Gastroesophageal sphincter (tissue), 4 donors: ENCODE data around the gene PSMC3. TPM values are rescaled to one million over a fixed set of nuclear protein-coding genes. Genes with fewer than 3 reads are reported as not detected.
A peak's percentile ranks its signal among the peaks of the same experiment; 100 is the strongest.

ENCODE experiments used
- ATAC-seq: fragments of 150-250 bp; one replicate; pipeline ENCODE4 v1.9.1; 2016; ENCODE audit warnings: mild to moderate bottlenecking, moderate library complexity
- H3K27ac ChIP-seq, 4 donors: fragments of 200-600 bp; sonication (generic) in 3 of 4; 1 replicate in 3 of 4; 2 replicates in 1 of 4; pipeline ENCODE4 v1.5.1; 2016 to 2019
- H3K27me3 ChIP-seq: fragments of 200-600 bp; sonication (generic); one replicate; pipeline ENCODE4 v1.5.1; 2019
- H3K36me3 ChIP-seq, 2 donors: fragments of 200-600 bp; sonication (generic); one replicate each; pipeline ENCODE4 v1.5.1; 2019; ENCODE audit warnings: control low read depth in 1 of 2
- H3K4me1 ChIP-seq, 3 donors: fragments of 200-600 bp; sonication (generic); 1 replicate in 2 of 3; 2 replicates in 1 of 3; pipeline ENCODE4 v1.5.1; 2016 to 2019; ENCODE audit warnings: control low read depth in 2 of 3
- H3K4me3 ChIP-seq, 2 donors: fragments of 200-600 bp; sonication (generic); one replicate each; pipeline ENCODE4 v1.5.1; 2019; ENCODE audit warnings: mild to moderate bottlenecking in 1 of 2, moderate library complexity in 1 of 2
- H3K9me3 ChIP-seq, 3 donors: fragments of 200-600 bp; sonication (generic); one replicate each; pipeline ENCODE4 v1.5.1; 2017 to 2019; ENCODE audit warnings: control low read depth in 2 of 3
- EP300 ChIP-seq: sonication (generic); formaldehyde crosslinking; IDR thresholded peaks from one replicate; pipeline ENCODE4 v1.6.1; 2017; ENCODE audit warnings: antibody characterized with exemption, mild to moderate bottlenecking
- POLR2A ChIP-seq, 2 donors: fragments of 450-650 bp; IDR thresholded peaks; one replicate each; pipeline ENCODE4 v1.6.1; 2017; ENCODE audit warnings: antibody characterized with exemption in 2 of 2, mild to moderate bottlenecking in 2 of 2, moderate library complexity in 1 of 2
- POLR2AphosphoS5 ChIP-seq: sonication (generic); formaldehyde crosslinking; IDR thresholded peaks from one replicate; pipeline ENCODE4 v1.6.1; 2017; ENCODE audit warnings: antibody characterized with exemption
- WGBS, 2 donors: methylation state at CpG; one replicate each; pipeline ENCODE4 v1.1.5; 2018; ENCODE audit warnings: low coverage in 1 of 2; 5-methylcytosine and 5-hydroxymethylcytosine counted together
- total RNA-seq, 4 donors: library from RNA; depleted of rRNA; stranded (reverse); fragments of >200 nt; gene quantifications; one replicate each; pipeline ENCODE4 v1.1.0, GENCODE V29; 2016
- TF ChIP-seq, protein P1 (sequence below), 4 experiments: fragments of 200-600 bp in 2 of 4; fragments of 450-650 bp in 2 of 4; sonication (generic) in 1 of 4; IDR thresholded peaks; one replicate each; pipeline ENCODE4 v1.5.1; 2017 to 2019; ENCODE audit warnings: antibody characterized with exemption in 4 of 4, mild to moderate bottlenecking in 2 of 4, moderate library complexity in 2 of 4

PSMC3 gene
- total RNA-seq, 4 donors from 2014 or later, result 169 to 194 (median 179) TPM

DNA sequence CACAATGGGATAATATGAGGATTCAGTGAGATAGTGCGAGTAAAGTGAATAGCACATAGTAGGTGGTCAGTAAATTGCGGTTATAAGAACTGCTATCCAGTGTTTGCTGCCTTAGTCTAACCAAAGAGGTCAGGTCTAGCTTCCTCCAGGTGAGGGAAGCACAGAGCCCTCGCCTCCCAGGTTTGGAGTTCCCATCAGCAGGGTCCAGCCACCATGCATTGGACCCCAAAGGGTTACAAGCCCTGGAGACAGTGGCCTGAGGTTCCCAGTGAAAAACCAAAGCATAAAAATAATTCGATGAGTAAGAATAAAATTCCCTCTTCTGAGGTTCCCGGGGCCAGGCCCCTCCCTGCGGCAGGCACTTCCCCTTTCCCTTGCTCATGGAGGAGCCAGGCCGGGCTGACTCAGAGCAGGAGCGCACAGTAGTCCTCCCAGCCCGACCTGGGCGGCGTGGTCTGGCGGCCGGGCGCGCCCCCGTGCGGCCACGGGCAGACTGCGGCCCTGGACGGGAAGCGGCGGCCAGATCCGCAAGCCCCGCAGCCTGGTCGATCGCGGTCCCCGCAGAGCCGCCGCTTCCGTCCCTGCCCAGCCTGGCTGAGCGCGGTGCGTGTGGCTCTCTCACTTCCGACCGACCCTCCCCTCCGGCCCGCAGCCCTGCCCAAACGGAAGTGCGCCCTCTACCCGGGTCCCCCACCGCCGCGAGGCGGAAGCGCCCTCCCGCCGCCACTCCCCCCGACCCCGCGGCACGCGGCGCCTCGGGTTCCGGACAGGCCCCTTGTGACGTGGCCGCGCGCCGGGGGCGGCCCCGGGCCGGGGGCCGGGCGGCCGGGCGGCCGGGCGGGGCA, 18.3 kb downstream of the PSMC3 start, which contains the start of gene SLC39A13:
SLC39A13 (plus strand) TSS at position 845 of the 845 bp plus-strand sequence. CDS start 1,505 bp downstream, outside the sequence.
- ATAC-seq, result peak; percentile 93
- Histone ChIP-seq H3K27me3 (no peaks in the 10 kb centered on the region), H3K4me3 (peak within 1 kb of the TSS; percentile 73 to 89), H3K9me3 (no peaks in the 10 kb centered on the region), H3K27ac (peak within 1 kb of the TSS; percentile 85 to 96 (median 94)), H3K4me1 (peaks cover 0 to 52% (median 27%) of the 10 kb centered on the region in 3 donors), H3K36me3 (peaks cover 0 to 29% of the 10 kb centered on the region in 2 donors)
- peak; percentile 90 for TF ChIP-seq POLR2AphosphoS5
- no peak for TF ChIP-seq EP300
- TF ChIP-seq POLR2A (IDR thresholded peaks at IDR 0.05), result peak; percentile 92 to 97
- TF ChIP-seq, protein P1, sequence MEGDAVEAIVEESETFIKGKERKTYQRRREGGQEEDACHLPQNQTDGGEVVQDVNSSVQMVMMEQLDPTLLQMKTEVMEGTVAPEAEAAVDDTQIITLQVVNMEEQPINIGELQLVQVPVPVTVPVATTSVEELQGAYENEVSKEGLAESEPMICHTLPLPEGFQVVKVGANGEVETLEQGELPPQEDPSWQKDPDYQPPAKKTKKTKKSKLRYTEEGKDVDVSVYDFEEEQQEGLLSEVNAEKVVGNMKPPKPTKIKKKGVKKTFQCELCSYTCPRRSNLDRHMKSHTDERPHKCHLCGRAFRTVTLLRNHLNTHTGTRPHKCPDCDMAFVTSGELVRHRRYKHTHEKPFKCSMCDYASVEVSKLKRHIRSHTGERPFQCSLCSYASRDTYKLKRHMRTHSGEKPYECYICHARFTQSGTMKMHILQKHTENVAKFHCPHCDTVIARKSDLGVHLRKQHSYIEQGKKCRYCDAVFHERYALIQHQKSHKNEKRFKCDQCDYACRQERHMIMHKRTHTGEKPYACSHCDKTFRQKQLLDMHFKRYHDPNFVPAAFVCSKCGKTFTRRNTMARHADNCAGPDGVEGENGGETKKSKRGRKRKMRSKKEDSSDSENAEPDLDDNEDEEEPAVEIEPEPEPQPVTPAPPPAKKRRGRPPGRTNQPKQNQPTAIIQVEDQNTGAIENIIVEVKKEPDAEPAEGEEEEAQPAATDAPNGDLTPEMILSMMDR (IDR thresholded peaks at IDR 0.05), result peak in 3 of 4 experiments; percentile 92 to 95 (median 94)
- WGBS, 2 donors, result 0% methylated on average over 1 to 2 of the region's 70 CpGs

DNA sequence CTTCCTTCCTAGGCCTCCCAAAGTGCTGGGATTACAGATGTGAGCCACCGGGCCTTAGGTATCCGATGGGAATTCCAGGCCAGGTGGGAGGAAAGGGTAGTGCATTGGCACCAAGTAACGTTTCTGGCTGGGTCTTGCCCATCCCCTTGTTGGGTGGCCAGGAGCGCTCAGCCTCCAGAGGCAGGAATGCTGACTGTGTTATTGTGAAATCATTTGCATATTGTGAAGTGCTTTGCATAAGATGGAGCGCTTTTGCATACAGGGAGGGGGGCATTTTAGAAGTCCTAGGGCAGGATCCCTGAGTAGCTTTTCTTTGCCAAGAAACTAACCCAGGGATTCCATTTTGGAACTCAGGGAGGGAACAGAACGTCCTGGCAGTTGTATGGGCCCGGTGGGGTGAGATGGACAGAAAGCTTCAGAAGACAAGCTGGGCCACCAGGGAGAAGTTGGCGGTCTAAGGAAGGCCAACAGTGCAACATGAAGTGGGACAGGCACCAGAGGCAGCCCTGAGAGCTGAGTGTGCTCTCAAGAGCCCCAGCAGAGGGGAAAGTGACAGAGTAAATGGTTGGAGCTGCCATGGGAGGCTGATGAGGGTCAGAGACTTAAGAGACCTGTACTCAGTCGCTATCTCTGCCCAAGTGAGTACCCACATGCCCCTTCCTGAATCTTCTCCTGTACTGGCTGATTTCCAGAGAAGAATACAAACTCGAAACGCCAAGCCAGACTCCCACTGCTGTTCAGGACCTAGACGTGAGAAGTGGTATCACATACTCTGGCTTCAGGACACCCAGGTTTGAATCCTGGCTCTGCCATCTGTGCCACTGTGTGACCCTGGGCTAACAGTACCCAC, 19.1 kb downstream of the PSMC3 start:
- H3K4me1 ChIP-seq, result peaks cover 0 to 47% (median 27%) of the 10 kb centered on the region in 3 donors
- TF ChIP-seq POLR2A (IDR thresholded peaks at IDR 0.05), result no peak
- TF ChIP-seq, protein P1 (IDR thresholded peaks at IDR 0.05), result peak in 2 of 4 experiments; percentile 19 to 21
- TF ChIP-seq EP300, result no peak
- TF ChIP-seq POLR2AphosphoS5, result peak; percentile 47
- WGBS, 2 donors, result 51% methylated on average over 8 of the region's 12 CpGs; no CpG with 5 or more reads in 1 of the 2 donors
- peak overlapping the region; percentile 41 to 89 for H3K4me3 ChIP-seq
- H3K27ac ChIP-seq, result peak overlapping the region; percentile 85 to 96 (median 94)
- no peak for ATAC-seq
- no peaks in the 10 kb centered on the region for H3K27me3 ChIP-seq
- H3K36me3 ChIP-seq, result peaks cover 0 to 22% of the 10 kb centered on the region in 2 donors
- no peaks in the 10 kb centered on the region for H3K9me3 ChIP-seq

DNA sequence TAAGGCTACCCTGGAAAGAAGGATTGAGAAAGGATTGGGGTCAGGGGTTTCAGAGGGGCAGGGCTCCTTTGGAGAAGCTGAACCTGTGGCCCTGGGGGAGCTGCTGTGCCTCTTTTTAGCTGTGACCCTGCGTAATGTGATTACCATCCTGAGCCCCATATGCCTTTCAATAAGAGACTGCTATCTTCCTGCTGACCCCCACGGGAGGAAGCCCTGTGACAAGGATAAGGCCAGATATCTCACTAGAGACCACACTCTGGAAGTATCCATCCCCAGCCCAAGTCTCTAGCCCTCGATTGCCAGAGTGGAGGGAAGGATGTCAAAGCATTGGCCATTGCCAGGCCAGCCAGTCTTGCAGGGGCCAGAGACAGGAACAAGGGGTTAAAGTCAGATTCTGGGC, 22.7 kb downstream of the PSMC3 start:
- Histone ChIP-seq H3K27ac (no peak overlapping the region), H3K9me3 (no peaks in the 10 kb centered on the region), H3K27me3 (no peaks in the 10 kb centered on the region), H3K4me3 (no peak overlapping the region), H3K4me1 (peaks cover 0 to 33% (median 7%) of the 10 kb centered on the region in 3 donors), H3K36me3 (no peaks in the 10 kb centered on the region)
- no peak for TF ChIP-seq POLR2AphosphoS5
- no peak for TF ChIP-seq EP300
- TF ChIP-seq, protein P1 (IDR thresholded peaks at IDR 0.05), result no peak
- no peak for TF ChIP-seq POLR2A (IDR thresholded peaks at IDR 0.05)
- ATAC-seq, result no peak
- WGBS, 2 donors, result 60 to 100% methylated on average over 1 of the region's 3 CpGs

DNA sequence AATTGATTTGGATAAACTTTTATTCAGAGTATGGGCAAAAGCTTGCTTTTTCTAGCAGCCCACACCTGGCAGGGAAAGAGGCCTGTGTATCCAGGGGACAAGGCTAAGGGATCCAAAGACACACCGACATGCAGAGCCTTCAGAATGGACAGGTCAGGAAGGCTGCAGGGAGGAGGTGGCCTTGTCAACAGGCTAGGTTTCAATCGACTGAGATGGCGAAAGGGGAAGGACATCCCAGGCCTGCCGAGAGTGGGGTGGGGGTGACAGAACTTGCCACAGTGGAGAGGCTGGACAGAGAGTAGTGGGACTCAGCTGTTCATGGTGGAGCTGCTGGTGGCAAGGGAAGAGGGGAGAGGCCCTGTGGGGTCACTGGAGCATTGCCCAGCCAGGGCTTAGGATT, 23.1 kb downstream of the PSMC3 start:
- Histone ChIP-seq H3K36me3 (no peaks in the 10 kb centered on the region), H3K9me3 (no peaks in the 10 kb centered on the region), H3K4me1 (peaks cover 0 to 33% (median 7%) of the 10 kb centered on the region in 3 donors), H3K27ac (no peak overlapping the region), H3K4me3 (no peak overlapping the region), H3K27me3 (no peaks in the 10 kb centered on the region)
- ATAC-seq, result no peak
- WGBS, 2 donors, result 73 to 88% methylated on average over 1 to 4 of the region's 4 CpGs
- TF ChIP-seq EP300, result no peak
- no peak for TF ChIP-seq POLR2A (IDR thresholded peaks at IDR 0.05)
- TF ChIP-seq POLR2AphosphoS5, result no peak
- TF ChIP-seq, protein P1 (IDR thresholded peaks at IDR 0.05), result no peak
